H9 (cell line): ENCODE data around the gene TSFM. TPM values are rescaled to one million over a fixed set of nuclear protein-coding genes. Genes with fewer than 3 reads are reported as not detected.

Experiments used
- DNase-seq: peaks from one replicate; pipeline ENCODE4 v3.0.0-alpha.2; 2017
- H2AFZ ChIP-seq: one replicate; pipeline ENCODE4 v1.6.1; 2013; ENCODE audit warnings: mild to moderate bottlenecking, low read length, control low read depth, moderate library complexity
- H2AK5ac ChIP-seq: 2 replicates; pipeline ENCODE4 v1.6.1; 2013; ENCODE audit warnings: low read length, control low read depth, mixed read lengths; ENCODE audit not compliant: insufficient read length
- H2BK120ac ChIP-seq: one replicate; pipeline ENCODE4 v1.6.1; 2013; ENCODE audit warnings: low read depth, mild to moderate bottlenecking, low read length, control low read depth, inconsistent platforms; ENCODE audit not compliant: poor library complexity, severe bottlenecking
- H2BK12ac ChIP-seq: 2 replicates; pipeline ENCODE4 v1.6.1; 2013; ENCODE audit warnings: low read length, control low read depth, mixed read lengths, low read depth; ENCODE audit not compliant: insufficient read length
- H2BK15ac ChIP-seq: 2 replicates; pipeline ENCODE4 v1.6.1; 2013; ENCODE audit warnings: low read depth, low read length, control low read depth
- H2BK20ac ChIP-seq: one replicate; pipeline ENCODE4 v1.6.1; 2013; ENCODE audit warnings: low read depth, mild to moderate bottlenecking, low read length, control low read depth, inconsistent platforms; ENCODE audit not compliant: poor library complexity, severe bottlenecking
- H2BK5ac ChIP-seq: 2 replicates; pipeline ENCODE4 v1.6.1; 2013; ENCODE audit warnings: low read length, control low read depth, mixed read lengths; ENCODE audit not compliant: insufficient read length
- H3K14ac ChIP-seq: 2 replicates; pipeline ENCODE4 v1.6.1; 2013; ENCODE audit warnings: low read length, control low read depth; ENCODE audit not compliant: insufficient read depth
- H3K18ac ChIP-seq: 2 replicates; pipeline ENCODE4 v1.6.1; 2013; ENCODE audit warnings: low read depth, mild to moderate bottlenecking, mixed read lengths, low read length, control low read depth; ENCODE audit not compliant: insufficient read length
- H3K23ac ChIP-seq: 2 replicates; pipeline ENCODE4 v1.6.1; 2013; ENCODE audit warnings: low read length, control low read depth, mixed read lengths, low read depth; ENCODE audit not compliant: insufficient read length
- H3K23me2 ChIP-seq: 2 replicates; pipeline ENCODE4 v1.6.1; 2013; ENCODE audit warnings: low read depth, mild to moderate bottlenecking, mixed read lengths, low read length, control low read depth; ENCODE audit not compliant: insufficient read length, poor library complexity, severe bottlenecking
- H3K27ac ChIP-seq: 2 replicates; pipeline ENCODE4 v1.5.1; 2013; ENCODE audit warnings: low read length, control low read depth, mixed read lengths, low read depth; ENCODE audit not compliant: insufficient read length
- H3K27me3 ChIP-seq: 2 replicates; pipeline ENCODE4 v1.6.1; 2013; ENCODE audit warnings: low read length, control low read depth, inconsistent platforms; ENCODE audit not compliant: insufficient read depth
- H3K4ac ChIP-seq: 2 replicates; pipeline ENCODE4 v1.6.1; 2013; ENCODE audit warnings: low read depth, mild to moderate bottlenecking, control low read depth, inconsistent platforms, low read length, moderate library complexity
- H3K4me1 ChIP-seq: 2 replicates; pipeline ENCODE4 v1.6.1; 2013; ENCODE audit warnings: low read length, control low read depth, inconsistent platforms; ENCODE audit not compliant: insufficient read depth
- H3K4me2 ChIP-seq: 2 replicates; pipeline ENCODE4 v1.6.1; 2013; ENCODE audit warnings: low read length, control low read depth, mixed read lengths; ENCODE audit not compliant: insufficient read length, insufficient read depth
- H3K56ac ChIP-seq: 2 replicates; pipeline ENCODE4 v1.6.1; 2013; ENCODE audit warnings: low read depth, mild to moderate bottlenecking, mixed read lengths, low read length, control low read depth; ENCODE audit not compliant: insufficient read length
- H3K79me1 ChIP-seq: 2 replicates; pipeline ENCODE4 v1.6.1; 2013; ENCODE audit warnings: low read depth, mild to moderate bottlenecking, moderate library complexity, low read length, control low read depth, inconsistent platforms; ENCODE audit not compliant: insufficient read depth, poor library complexity, severe bottlenecking
- H3K79me2 ChIP-seq: 2 replicates; pipeline ENCODE4 v1.6.1; 2013; ENCODE audit warnings: low read length, control low read depth, inconsistent platforms; ENCODE audit not compliant: insufficient read depth
- H3K9ac ChIP-seq: 2 replicates; pipeline ENCODE4 v1.6.1; 2013; ENCODE audit warnings: low read length, control low read depth, mixed read lengths; ENCODE audit not compliant: insufficient read length; ENCODE audit errors: extremely low read depth
- H3K9me3 ChIP-seq: one replicate; pipeline ENCODE4 v1.6.1; 2013; ENCODE audit warnings: low read depth, low read length, inconsistent platforms; ENCODE audit not compliant: control insufficient read depth
- H3T11ph ChIP-seq: one replicate; pipeline ENCODE4 v1.6.1; 2013; ENCODE audit warnings: mild to moderate bottlenecking, low read length, control low read depth, inconsistent platforms
- H4K20me1 ChIP-seq: one replicate; pipeline ENCODE4 v1.6.1; 2013; ENCODE audit not compliant: control insufficient read depth, insufficient read length, insufficient read depth
- H4K5ac ChIP-seq: 2 replicates; pipeline ENCODE4 v1.6.1; 2013; ENCODE audit warnings: low read depth, mild to moderate bottlenecking, mixed read lengths, low read length, control low read depth; ENCODE audit not compliant: insufficient read length
- H4K8ac ChIP-seq: replicated peaks from 2 replicates; pipeline ENCODE4 v1.6.1; 2013; ENCODE audit warnings: low read length, control low read depth, mixed read lengths, low read depth; ENCODE audit not compliant: insufficient read length
- H4K91ac ChIP-seq: 2 replicates; pipeline ENCODE4 v1.6.1; 2013; ENCODE audit warnings: low read depth, mild to moderate bottlenecking, moderate library complexity, mixed read lengths, low read length, control low read depth; ENCODE audit not compliant: insufficient read length
- H3K27ac Mint-ChIP-seq, 3 experiments: 2 replicates in 2 of 3; 3 replicates in 1 of 3; pipeline ENCODE4 v1.8.0; 2020 to 2021; ENCODE audit warnings: mixed read lengths in 3 of 3, mild to moderate bottlenecking in 1 of 3, moderate library complexity in 1 of 3
- H3K27me3 Mint-ChIP-seq: 2 replicates; pipeline ENCODE4 v1.8.0; 2021; ENCODE audit warnings: low read depth, mild to moderate bottlenecking, moderate library complexity, mixed read lengths
- H3K36me3 Mint-ChIP-seq, 3 experiments: 2 replicates in 2 of 3; 3 replicates in 1 of 3; pipeline ENCODE4 v1.8.0; 2020 to 2021; ENCODE audit warnings: low read depth in 3 of 3, mixed read lengths in 3 of 3; ENCODE audit not compliant: insufficient read depth in 1 of 3
- H3K4me1 Mint-ChIP-seq, 2 experiments: 2 replicates each; pipeline ENCODE4 v1.8.0; 2020; ENCODE audit warnings: mixed read lengths in 2 of 2
- H3K4me3 Mint-ChIP-seq, 2 experiments: 2 replicates in 1 of 2; 3 replicates in 1 of 2; pipeline ENCODE4 v1.8.0; 2020 to 2021; ENCODE audit warnings: mild to moderate bottlenecking in 2 of 2, mixed read lengths in 2 of 2, moderate library complexity in 1 of 2
- H3K9me3 Mint-ChIP-seq, 2 experiments: 2 replicates in 1 of 2; 3 replicates in 1 of 2; pipeline ENCODE4 v1.8.0; 2020; ENCODE audit warnings: mild to moderate bottlenecking in 2 of 2, mixed read lengths in 2 of 2, moderate library complexity in 1 of 2
- whole genome bisulfite sequencing: extraction: QIAGEN DNeasy Blood & Tissue Kit; methylation state at CpG from one replicate; pipeline ENCODE4 v1.1.7; 2013; ENCODE audit warnings: missing lambda C conversion rate, low lambda C conversion rate, mixed read lengths; ENCODE audit not compliant: insufficient read length; ENCODE audit errors: extremely low coverage; 5-methylcytosine and 5-hydroxymethylcytosine counted together
- total RNA-seq: library from RNA; stranded (reverse); gene quantifications from 2 replicates; pipeline ENCODE4 v1.2.1, GENCODE V29; 2021
- TF ChIP-seq, protein P1 (sequence below): fragments of 200-600 bp; sonication (generic); conservative IDR thresholded peaks from 3 replicates; pipeline ENCODE4 v1.8.0; 2021; ENCODE audit warnings: antibody characterized with exemption, mild to moderate bottlenecking

TSFM gene
- total RNA-seq, 1 experiment from 2014 or later = 50.2 TPM

DNA sequence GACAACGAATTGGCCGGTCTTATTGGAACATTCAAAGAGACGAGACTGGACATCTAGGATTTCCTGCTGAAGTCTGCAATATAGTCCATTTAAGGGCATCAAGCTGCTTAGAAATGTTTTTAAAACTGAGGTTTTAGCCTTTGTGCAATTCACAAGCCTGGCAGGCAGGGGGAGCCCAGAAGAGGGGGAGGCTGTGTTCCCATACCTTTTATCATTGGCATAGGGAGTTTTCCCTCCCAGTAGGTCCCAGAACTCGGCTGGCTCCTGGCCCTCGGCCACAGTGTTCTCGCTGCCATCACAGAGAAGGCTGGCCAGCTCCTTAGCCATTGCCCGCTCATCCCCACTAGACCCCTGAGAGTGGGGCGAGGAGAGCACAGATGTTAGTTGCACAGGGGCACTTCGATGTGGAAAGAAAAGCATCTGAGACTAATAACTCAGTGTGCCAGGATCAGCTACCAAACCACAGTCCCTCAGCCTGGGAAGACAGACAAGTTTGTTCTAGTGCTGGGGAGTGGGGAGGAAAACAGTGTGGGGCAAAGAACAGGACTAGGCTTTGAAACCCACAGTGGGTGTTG, 20.8 kb downstream of the TSFM start:
- TF ChIP-seq, protein P1, sequence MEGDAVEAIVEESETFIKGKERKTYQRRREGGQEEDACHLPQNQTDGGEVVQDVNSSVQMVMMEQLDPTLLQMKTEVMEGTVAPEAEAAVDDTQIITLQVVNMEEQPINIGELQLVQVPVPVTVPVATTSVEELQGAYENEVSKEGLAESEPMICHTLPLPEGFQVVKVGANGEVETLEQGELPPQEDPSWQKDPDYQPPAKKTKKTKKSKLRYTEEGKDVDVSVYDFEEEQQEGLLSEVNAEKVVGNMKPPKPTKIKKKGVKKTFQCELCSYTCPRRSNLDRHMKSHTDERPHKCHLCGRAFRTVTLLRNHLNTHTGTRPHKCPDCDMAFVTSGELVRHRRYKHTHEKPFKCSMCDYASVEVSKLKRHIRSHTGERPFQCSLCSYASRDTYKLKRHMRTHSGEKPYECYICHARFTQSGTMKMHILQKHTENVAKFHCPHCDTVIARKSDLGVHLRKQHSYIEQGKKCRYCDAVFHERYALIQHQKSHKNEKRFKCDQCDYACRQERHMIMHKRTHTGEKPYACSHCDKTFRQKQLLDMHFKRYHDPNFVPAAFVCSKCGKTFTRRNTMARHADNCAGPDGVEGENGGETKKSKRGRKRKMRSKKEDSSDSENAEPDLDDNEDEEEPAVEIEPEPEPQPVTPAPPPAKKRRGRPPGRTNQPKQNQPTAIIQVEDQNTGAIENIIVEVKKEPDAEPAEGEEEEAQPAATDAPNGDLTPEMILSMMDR = peak; percentile 84
- Histone ChIP-seq H3K9ac (no peak overlapping the region), H4K8ac (no peak overlapping the region), H3K4ac (no peak overlapping the region), H3K79me1 (no peaks in the 10 kb centered on the region), H2AK5ac (no peak overlapping the region), H2BK120ac (no peak overlapping the region), H2BK12ac (no peak overlapping the region), H3K4me2 (no peak overlapping the region), H2BK15ac (no peak overlapping the region), H2AFZ (no peak overlapping the region), H3K27me3 (no peaks in the 10 kb centered on the region), H3K14ac (no peak overlapping the region), H3K56ac (no peak overlapping the region), H3K23ac (no peak overlapping the region), H3K9me3 (no peaks in the 10 kb centered on the region), H2BK20ac (no peak overlapping the region), H4K91ac (no peak overlapping the region), H4K20me1 (no peaks in the 10 kb centered on the region), H3K79me2 (no peaks in the 10 kb centered on the region), H3K27ac (no peak overlapping the region), H3K4me1 (no peaks in the 10 kb centered on the region; the same call in 1 of the 2 replicates), H3K18ac (no peak overlapping the region), H3K23me2 (no peaks in the 10 kb centered on the region), H3T11ph (no peak overlapping the region), H2BK5ac (no peak overlapping the region), H4K5ac (no peak overlapping the region)
- no peak overlapping the region for H3K27ac Mint-ChIP-seq
- H3K27me3 Mint-ChIP-seq = no peaks in the 10 kb centered on the region
- H3K36me3 Mint-ChIP-seq = peaks cover 0 to 16% (median under 1%) of the 10 kb centered on the region in 3 experiments; a peak in 2 of 7 replicates
- H3K9me3 Mint-ChIP-seq = no peaks in the 10 kb centered on the region
- DNase-seq = peak; percentile 77
- WGBS = no CpG with 5 or more reads among the region's 9 CpGs
- H3K4me3 Mint-ChIP-seq = no peak overlapping the region
- peaks cover 2 to 3% of the 10 kb centered on the region in 2 experiments; a peak in 3 of 4 replicates for H3K4me1 Mint-ChIP-seq
